ENCODE measurements around the gene TLE7.

TLE7 gene

DNA sequence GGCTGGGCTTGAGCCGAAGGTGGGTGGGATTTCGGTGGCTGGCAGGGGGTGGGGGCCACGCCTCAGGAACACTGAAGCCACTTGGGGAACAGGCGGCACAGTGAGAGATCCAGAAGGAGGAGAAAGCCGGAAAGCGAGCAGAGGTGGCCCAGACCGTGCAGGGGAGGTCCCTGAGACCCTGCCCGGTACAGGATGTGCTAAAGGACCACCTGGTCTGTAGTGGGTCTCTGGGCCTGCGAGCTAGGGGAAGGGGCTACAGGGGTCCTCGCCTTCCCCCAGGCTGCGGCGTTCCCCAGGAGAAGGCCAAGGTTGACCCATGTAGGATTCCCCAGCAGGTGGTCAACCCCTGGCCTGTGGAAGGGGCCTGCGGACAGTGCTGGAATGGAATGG lies at the start of gene TLE7:
Gene TLE7, minus strand, starts transcription at position 4 of the 390 bp plus-strand sequence. CDS start 8,730 bp downstream, outside the sequence.
- TF ChIP-seq GATA3 (IDR thresholded peaks at IDR 0.05; ENCODE audit: low read depth, low read length) (no peak), GATA2 (IDR thresholded peaks at IDR 0.05; ENCODE audit: low read depth, low read length) (no peak)

- TF ChIP-seq GATA3 (IDR thresholded peaks at IDR 0.05; ENCODE audit: low read depth, low read length) (no peak), GATA2 (IDR thresholded peaks at IDR 0.05; ENCODE audit: low read depth, low read length) (no peak)
These were observed 49.2 kb upstream of the TLE7 start for GRCh38 chr16:71491054-71491453.

DNA sequence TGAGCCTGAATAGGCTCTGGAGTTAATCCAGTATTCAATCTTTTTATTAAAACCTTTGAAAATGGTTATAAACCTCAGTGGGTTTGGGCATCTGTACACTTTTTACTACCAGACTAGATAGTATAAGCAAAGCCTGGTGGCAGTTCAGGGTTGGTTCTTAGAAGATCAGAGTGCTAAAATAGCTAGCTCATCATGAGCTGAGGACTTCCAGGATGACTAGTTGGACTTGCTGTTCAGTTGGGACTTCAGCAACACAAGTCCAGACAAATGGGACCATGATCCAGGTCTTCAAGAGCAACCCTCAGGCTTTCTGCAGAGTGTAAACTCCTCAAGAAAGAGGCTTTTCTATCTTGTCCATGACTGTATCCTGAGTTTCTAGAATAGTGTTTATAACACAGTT lies 48.5 kb upstream of the TLE7 start:
- TF ChIP-seq GATA3 (IDR thresholded peaks at IDR 0.05; ENCODE audit: low read depth, low read length) (no peak), GATA2 (IDR thresholded peaks at IDR 0.05; ENCODE audit: low read depth, low read length) (no peak)

- TF ChIP-seq GATA3 (IDR thresholded peaks at IDR 0.05; ENCODE audit: low read depth, low read length) (no peak), GATA2 (IDR thresholded peaks at IDR 0.05; ENCODE audit: low read depth, low read length) (no peak)
These were observed 47.3 kb upstream of the TLE7 start, which contains the start of gene ZNF19 for GRCh38 chr16:71489122-71489521. Gene ZNF19, minus strand, starts transcription at chr16:71489324. Its CDS starts 7,210 bp downstream, at chr16:71482114.

- TF ChIP-seq GATA2 (IDR thresholded peaks at IDR 0.05; ENCODE audit: low read depth, low read length) (no peak), GATA3 (IDR thresholded peaks at IDR 0.05; ENCODE audit: low read depth, low read length) (no peak)
These were observed 42.4 kb upstream of the TLE7 start for GRCh38 chr16:71484006-71484893.

DNA sequence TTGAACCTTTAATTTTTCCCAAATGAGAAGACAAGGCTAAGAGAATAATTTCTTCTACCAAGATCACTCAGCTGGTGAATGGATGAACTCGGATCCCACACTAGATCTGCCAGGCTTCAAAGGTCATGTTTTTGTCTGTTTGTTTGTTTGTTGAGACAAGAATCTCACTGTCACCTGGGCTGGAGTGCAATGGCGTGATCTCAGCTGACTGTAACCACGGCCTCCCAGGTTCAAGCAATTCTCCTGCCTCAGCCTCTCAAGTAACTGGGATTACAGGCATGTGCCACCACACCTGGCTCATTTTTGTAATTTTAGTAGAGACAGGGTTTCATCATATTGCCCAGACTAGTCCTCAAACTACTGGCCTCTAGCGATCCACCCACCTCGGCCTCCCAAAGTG lies 40.7 kb upstream of the TLE7 start:
- no peak for TF ChIP-seq GATA2 (IDR thresholded peaks at IDR 0.05; ENCODE audit: low read depth, low read length)
- TF ChIP-seq GATA3 (IDR thresholded peaks at IDR 0.05; ENCODE audit: low read depth, low read length) = no peak

- TF ChIP-seq GATA2 (IDR thresholded peaks at IDR 0.05; ENCODE audit: low read depth, low read length) (no peak), GATA3 (IDR thresholded peaks at IDR 0.05; ENCODE audit: low read depth, low read length) (no peak)
These were observed 39.1 kb upstream of the TLE7 start for GRCh38 chr16:71480956-71481355.

- TF ChIP-seq GATA3 (IDR thresholded peaks at IDR 0.05; ENCODE audit: low read depth, low read length) (no peak), GATA2 (IDR thresholded peaks at IDR 0.05; ENCODE audit: low read depth, low read length) (no peak)
These were observed 37.6 kb upstream of the TLE7 start for GRCh38 chr16:71479420-71479819.

GRCh38 chr16:71476457-71477124 lies 34.7 kb upstream of the TLE7 start:
- TF ChIP-seq GATA2 (IDR thresholded peaks at IDR 0.05; ENCODE audit: low read depth, low read length) = no peak
- no peak for TF ChIP-seq GATA3 (IDR thresholded peaks at IDR 0.05; ENCODE audit: low read depth, low read length)

DNA sequence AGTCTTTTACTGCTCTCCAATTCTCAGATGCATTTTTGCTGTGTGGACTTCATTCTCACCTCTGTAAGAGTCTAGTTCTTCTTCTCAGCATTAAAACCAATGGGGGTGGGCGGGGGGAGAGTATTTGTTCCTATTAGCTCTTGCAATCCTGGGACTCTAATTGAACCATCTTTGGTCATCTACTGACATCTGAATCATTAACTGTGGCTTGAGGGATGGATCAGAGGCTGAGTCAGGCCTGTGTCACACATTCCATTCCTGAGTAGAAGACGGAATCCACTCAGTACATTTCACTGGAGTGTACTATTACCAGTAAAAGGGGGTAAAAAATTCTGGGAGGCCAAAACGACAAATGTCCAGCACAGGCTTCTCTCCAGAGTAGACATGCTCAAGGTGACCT lies 33.0 kb upstream of the TLE7 start:
- TF ChIP-seq GATA3 (IDR thresholded peaks at IDR 0.05; ENCODE audit: low read depth, low read length) (no peak), GATA2 (IDR thresholded peaks at IDR 0.05; ENCODE audit: low read depth, low read length) (no peak)

DNA sequence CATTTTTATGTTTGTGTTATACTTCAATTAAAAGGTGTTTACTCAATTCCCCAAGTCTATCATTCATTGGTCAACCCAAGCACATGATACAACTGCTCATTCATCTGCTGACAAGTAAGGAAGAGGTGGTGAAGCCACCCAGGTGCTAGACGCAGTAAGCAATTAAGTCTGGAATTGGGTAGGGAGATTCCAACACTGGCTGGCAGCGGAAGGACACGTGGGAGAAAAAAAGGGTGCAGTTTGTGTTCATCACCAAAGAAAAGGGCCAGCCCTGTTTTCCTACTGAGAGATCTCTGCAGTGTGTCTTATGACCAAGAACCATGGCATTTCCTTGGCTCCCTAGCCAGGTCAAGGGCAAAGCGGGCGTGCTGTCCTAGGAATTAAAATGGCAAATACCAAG lies 32.0 kb upstream of the TLE7 start:
- TF ChIP-seq GATA2 (IDR thresholded peaks at IDR 0.05; ENCODE audit: low read depth, low read length) (no peak), GATA3 (IDR thresholded peaks at IDR 0.05; ENCODE audit: low read depth, low read length) (no peak)

GRCh38 chr16:71472931-71473330 lies 31.1 kb upstream of the TLE7 start:
- no peak for TF ChIP-seq GATA3 (IDR thresholded peaks at IDR 0.05; ENCODE audit: low read depth, low read length)
- TF ChIP-seq GATA2 (IDR thresholded peaks at IDR 0.05; ENCODE audit: low read depth, low read length) = no peak

DNA sequence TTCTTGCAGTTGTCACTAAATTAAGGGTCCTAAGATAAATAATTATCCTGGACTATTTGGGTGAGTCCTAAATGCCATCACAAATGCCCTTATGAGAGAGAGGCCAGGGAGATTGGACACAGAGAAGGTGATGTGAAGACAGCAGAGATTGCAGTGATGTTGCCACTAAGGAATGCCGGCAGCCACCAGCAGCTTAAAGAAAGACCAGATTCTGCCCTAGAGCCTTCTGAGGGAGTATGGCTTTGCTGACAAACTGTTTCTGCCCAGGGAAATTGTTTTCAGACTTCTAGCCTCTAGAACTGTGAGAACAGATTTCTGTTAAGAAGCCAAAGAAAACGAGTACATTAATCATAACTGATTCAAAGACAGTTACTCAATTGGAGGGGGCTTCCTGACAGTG lies 30.2 kb upstream of the TLE7 start:
- TF ChIP-seq GATA3 (IDR thresholded peaks at IDR 0.05; ENCODE audit: low read depth, low read length) (no peak), GATA2 (IDR thresholded peaks at IDR 0.05; ENCODE audit: low read depth, low read length) (no peak)

GRCh38 chr16:71467810-71468209 lies 26.0 kb upstream of the TLE7 start:
- TF ChIP-seq GATA2 (IDR thresholded peaks at IDR 0.05; ENCODE audit: low read depth, low read length) = no peak
- no peak for TF ChIP-seq GATA3 (IDR thresholded peaks at IDR 0.05; ENCODE audit: low read depth, low read length)

DNA sequence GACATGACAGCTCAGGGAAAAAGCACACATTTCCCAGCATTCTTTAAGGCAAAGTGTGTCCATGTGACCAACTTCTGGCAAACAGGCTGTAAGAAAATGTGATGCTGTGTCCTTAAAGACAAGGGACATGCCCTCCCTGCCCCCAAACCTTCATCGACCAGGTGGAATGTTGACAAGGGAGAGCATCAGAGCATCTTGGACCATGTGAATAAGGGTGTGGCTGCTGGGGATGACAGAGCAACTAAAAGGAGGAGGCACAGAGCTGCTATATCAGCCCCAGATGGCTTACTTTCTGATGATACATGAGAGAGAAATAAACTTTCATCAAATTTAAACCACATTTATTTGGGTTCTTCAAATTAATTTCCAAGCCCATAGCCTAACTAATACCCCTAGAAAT lies 22.4 kb upstream of the TLE7 start:
- TF ChIP-seq GATA3 (IDR thresholded peaks at IDR 0.05; ENCODE audit: low read depth, low read length) (no peak), GATA2 (IDR thresholded peaks at IDR 0.05; ENCODE audit: low read depth, low read length) (no peak)
